ENCODE measurements around the gene PNKD. TPM values are rescaled to one million over a fixed set of nuclear protein-coding genes. Genes with fewer than 3 reads are reported as not detected.
A peak's percentile ranks its signal among the peaks of the same experiment; 100 is the strongest.

The PNKD gene
- total RNA-seq, 1 experiment from 2014 or later: 58.1 TPM

DNA sequence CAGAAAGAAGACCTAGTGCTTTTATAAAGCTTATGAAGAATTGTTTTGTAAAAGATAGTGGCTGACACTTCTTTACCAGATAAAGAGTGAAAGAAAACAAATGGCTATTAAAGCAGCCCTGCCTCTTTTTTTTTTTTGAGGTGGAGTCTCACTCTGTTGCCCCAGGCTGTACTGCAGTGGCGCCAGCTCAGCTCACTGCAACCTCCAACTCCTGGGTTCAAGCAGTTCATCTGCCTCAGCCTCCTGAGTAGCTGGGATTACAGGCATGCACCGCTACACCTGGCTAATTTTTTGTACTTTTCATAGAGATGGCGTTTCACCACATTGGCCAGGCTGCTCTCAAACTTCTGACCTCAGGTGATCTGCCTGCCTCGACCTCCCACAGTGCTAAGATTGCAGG, 40.5 kb upstream of the PNKD start:
- Histone ChIP-seq H3K9me2 (ENCODE audit: insufficient read depth) (no peaks in the 10 kb centered on the region), H2AFZ (ENCODE audit: low read depth, low read length, poor library complexity, severe bottlenecking) (no peak overlapping the region), H3K79me2 (ENCODE audit: insufficient read depth, low read length) (peaks cover 57% of the 10 kb centered on the region), H3K9ac (ENCODE audit: low read length) (no peak overlapping the region), H3K9me3 (ENCODE audit: control insufficient read depth in 1 of 2, insufficient read depth in 1 of 2, low read depth in 1 of 2, low read length in 2 of 2) (no peaks in the 10 kb centered on the region), H3K4me1 (ENCODE audit: control insufficient read depth in 1 of 2, insufficient read depth in 2 of 2, low read length in 2 of 2) (peaks cover 26 to 30% of the 10 kb centered on the region in 2 experiments), H4K20me1 (ENCODE audit: insufficient read depth) (no peaks in the 10 kb centered on the region), H3K27me3 (ENCODE audit: insufficient read depth, low read length) (no peaks in the 10 kb centered on the region), H3K4me2 (ENCODE audit: low read length) (peak overlapping the region; percentile 50), H3K36me3 (ENCODE audit: control insufficient read depth in 1 of 2, insufficient read depth in 2 of 2, low read length in 2 of 2) (peaks cover 49 to 55% of the 10 kb centered on the region in 2 experiments; a peak in 3 of 4 replicates), H3K27ac (ENCODE audit: low read depth, low read length) (peak overlapping the region; percentile 59; the same call in 1 of the 2 replicates), H3K4me3 (replicated peaks in 1 of 2; ENCODE audit: low read depth in 1 of 2, low read length in 2 of 2) (no peak overlapping the region)
- DNase-seq (ENCODE audit: low read depth, low spot score): no peak
- RAD21 ChIA-PET (ENCODE audit: low non-redundant PET in 1 of 2, low total read pairs in 2 of 2, uncharacterized antibody in 2 of 2, unreplicated experiment in 2 of 2): no interaction called here
- no TSS peak for BruUV-seq (replicated peaks)
- POLR2A ChIA-PET: no interaction called here
- intact Hi-C loops (cut with micrococcal nuclease): no loop called here
- ATAC-seq: peak; percentile 30; the same call in 1 of the 2 replicates
- no peak for TF ChIP-seq EGR1 (IDR thresholded peaks at IDR 0.05; ENCODE audit: low read depth)
- TF ChIP-seq ZNF274 (IDR thresholded peaks at IDR 0.05; ENCODE audit: low read depth, low read length): no peak
- no peak for TF ChIP-seq EZH2phosphoT487 (IDR thresholded peaks at IDR 0.05; ENCODE audit: borderline replicate concordance)
- no peak for TF ChIP-seq CEBPB (IDR thresholded peaks at IDR 0.05; ENCODE audit: low read depth)
- CTCF ChIA-PET: interaction anchor here (0.7 to 0.8 kb wide), 2 partner anchors 11 to 444 kb away, joined by 3 to 4 read pairs; no protein-coding TSS in a partner anchor

DNA sequence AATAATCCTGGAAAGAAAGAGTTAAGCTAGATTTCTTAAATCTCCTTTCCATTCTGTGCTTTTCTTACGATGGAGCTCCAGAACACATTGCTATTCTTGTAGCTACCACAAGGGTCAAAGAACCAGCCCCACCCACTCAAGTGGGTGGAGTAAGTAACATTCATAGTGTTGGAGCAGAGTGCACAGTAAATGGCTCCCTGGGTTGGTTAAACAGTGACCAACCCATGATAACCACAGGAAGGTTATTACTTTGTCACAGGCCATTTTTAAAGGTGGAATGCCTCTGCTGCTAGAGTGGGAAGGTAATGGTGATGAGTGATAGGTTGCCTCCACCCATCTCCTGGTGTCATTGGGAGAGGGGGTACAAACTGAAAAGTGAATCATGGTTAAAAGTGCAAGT, 39.4 kb upstream of the PNKD start:
- Histone ChIP-seq H3K4me3 (replicated peaks in 1 of 2; ENCODE audit: low read depth in 1 of 2, low read length in 2 of 2) (no peak overlapping the region), H3K4me1 (ENCODE audit: control insufficient read depth in 1 of 2, insufficient read depth in 2 of 2, low read length in 2 of 2) (peaks cover 26 to 30% of the 10 kb centered on the region in 2 experiments), H3K9ac (ENCODE audit: low read length) (no peak overlapping the region), H3K27ac (ENCODE audit: low read depth, low read length) (peak overlapping the region; percentile 22), H3K9me3 (ENCODE audit: control insufficient read depth in 1 of 2, insufficient read depth in 1 of 2, low read depth in 1 of 2, low read length in 2 of 2) (no peaks in the 10 kb centered on the region), H3K36me3 (ENCODE audit: control insufficient read depth in 1 of 2, insufficient read depth in 2 of 2, low read length in 2 of 2) (peaks cover 50 to 51% of the 10 kb centered on the region in 2 experiments; a peak in 3 of 4 replicates), H2AFZ (ENCODE audit: low read depth, low read length, poor library complexity, severe bottlenecking) (no peak overlapping the region), H4K20me1 (ENCODE audit: insufficient read depth) (no peaks in the 10 kb centered on the region), H3K27me3 (ENCODE audit: insufficient read depth, low read length) (no peaks in the 10 kb centered on the region), H3K79me2 (ENCODE audit: insufficient read depth, low read length) (peaks cover 47% of the 10 kb centered on the region), H3K4me2 (ENCODE audit: low read length) (peak overlapping the region; percentile 50; the same call in 1 of the 2 replicates), H3K9me2 (ENCODE audit: insufficient read depth) (no peaks in the 10 kb centered on the region)
- 0 out of 2 replicates have a peak, but pooled peaks have one; percentile 14 for TF ChIP-seq CBX3 (IDR thresholded peaks at IDR 0.05; ENCODE audit: low read depth)
- TF ChIP-seq EZH2 (IDR thresholded peaks at IDR 0.05): no peak
- peak in 2 of 3 experiments; percentile 50; a peak in 4 of 6 replicates for TF ChIP-seq CTCF (IDR thresholded peaks at IDR 0.05 in 2 of 3, conservative IDR thresholded peaks at IDR 0.05 in 1 of 3; ENCODE audit: borderline replicate concordance in 1 of 3, insufficient read depth in 1 of 3, low read depth in 2 of 3, low read length in 2 of 3)
- TF ChIP-seq EGR1 (IDR thresholded peaks at IDR 0.05; ENCODE audit: low read depth): peak; percentile 49; the same call in 1 of the 2 replicates
- RAD21 ChIA-PET (ENCODE audit: low non-redundant PET in 1 of 2, low total read pairs in 2 of 2, uncharacterized antibody in 2 of 2, unreplicated experiment in 2 of 2): interaction anchor here in 1 of 2 experiments (0.7 kb wide), 1 partner anchor 401 kb away, joined by 4 read pairs; no protein-coding TSS in a partner anchor
- DNase-seq (ENCODE audit: low read depth, low spot score) (no peak), ATAC-seq (peak; percentile 90)
- POLR2A ChIA-PET: no interaction called here
- intact Hi-C loops (cut with micrococcal nuclease): no loop called here
- BruUV-seq (replicated peaks): no TSS peak
- CTCF ChIA-PET: interaction anchor here (1.4 kb wide), 1 partner anchor 15 kb away, joined by 4 read pairs; no protein-coding TSS in a partner anchor
